GM19324 (cell line): Measurements from ENCODE around the gene MLEC.

Experiments used
- ATAC-seq: cut with Tn5 transposase; IDR thresholded peaks from one replicate; pipeline ENCODE4 v1.9.1; 2021; ENCODE audit warnings: mild to moderate bottlenecking, moderate library complexity; ENCODE audit not compliant: unreplicated experiment, low FRiP score

MLEC gene

DNA sequence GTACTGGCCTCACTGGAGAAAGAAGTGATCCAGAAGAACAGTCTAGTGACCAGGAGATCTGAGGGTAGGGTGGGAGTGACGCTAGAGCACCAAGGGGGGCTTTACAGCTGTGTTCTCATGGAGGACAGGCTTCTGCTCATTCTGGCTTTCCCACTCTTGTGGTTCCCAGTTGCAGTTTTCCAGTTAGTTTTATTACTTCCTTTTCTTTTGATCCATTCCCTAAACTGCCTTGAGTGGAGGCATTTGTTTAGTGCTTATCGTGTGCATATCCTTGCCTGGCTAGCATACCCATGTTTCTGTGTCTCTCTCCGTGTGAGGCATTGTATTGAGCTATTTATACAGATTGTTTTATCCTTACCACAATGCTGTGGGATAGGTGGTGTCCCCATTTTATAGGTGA, 4.0 kb downstream of the MLEC start:
- ATAC-seq = no peak

DNA sequence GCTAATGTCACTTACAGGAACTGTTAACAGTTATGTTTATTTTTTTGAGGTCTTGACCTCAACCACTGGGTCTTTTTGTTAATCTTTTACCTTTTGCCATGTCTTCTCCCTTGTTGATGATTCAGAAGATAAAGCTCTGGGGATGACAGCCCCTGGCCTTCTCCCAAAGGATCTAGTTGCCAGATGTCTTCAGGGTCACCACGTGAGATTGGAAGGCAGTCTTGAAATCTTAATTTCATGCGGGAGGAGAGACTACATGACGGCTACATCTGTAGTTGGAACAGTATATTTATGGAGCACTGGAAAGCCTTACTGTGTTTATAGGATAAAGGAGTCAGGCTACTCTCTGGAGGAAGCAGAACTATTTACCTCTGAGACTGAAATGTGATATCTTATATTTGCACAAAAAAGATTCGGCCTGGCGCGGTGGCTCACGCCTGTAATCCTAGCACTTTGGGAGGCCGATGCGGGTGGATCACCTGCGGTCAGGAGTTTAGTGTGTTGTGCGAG, 5.6 kb downstream of the MLEC start:
- ATAC-seq = no peak

DNA sequence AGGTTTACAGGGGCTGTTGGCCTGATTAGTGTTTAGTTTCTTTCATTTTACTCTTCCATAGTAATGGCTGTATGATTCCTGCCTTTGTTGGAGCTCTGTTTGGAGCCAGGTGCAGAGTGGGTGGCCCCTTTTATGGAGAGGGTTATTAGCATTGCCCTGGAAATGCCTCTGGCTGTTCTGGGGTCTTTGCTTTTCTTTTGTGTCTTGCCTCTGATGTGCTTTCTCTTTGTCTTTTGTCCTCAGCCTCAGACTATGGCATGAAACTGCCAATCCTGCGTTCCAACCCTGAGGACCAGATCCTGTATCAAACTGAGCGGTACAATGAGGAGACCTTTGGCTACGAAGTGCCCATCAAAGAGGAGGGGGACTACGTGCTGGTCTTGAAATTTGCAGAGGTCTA, 6.9 kb downstream of the MLEC start:
- ATAC-seq = no peak

DNA sequence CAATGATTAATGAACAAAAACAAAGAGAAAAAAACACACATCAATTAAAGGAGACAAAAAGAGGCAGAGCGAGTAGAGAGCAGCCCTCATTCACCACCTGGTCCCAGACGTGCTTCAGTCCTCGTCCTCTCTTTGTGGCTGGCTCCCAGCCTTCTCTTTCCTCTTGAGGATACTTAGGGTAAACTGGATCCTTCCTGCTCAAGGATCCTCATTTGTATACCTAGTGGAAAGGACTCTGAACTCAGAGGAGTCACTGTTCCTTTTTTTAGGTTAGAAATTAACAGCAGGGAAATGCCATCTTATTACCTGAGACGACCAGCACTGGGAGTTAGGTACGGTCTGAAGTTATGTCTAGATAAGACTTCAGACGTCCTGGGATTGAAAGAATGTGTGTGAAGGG, 9.7 kb downstream of the MLEC start:
- ATAC-seq = no peak

DNA sequence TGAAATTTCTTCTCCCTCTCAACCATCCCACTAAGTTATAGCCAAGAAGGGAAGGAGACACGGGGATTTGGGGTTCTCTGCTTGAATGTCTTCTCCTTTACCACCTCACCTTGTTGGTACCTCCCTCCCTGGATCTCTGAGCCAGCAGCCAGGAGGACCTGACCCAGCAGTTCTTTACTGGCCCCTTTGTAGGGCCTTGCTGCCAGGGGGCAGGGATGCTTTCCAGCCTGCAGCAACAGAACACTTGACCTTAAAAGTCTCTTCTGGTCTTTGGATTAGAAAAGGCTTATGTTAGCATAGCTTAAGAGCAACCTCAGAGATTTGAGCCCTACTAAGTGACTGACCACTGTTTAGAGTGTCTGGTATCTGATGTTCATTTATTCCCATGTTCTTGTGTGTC, 10.4 kb downstream of the MLEC start:
- no peak for ATAC-seq

DNA sequence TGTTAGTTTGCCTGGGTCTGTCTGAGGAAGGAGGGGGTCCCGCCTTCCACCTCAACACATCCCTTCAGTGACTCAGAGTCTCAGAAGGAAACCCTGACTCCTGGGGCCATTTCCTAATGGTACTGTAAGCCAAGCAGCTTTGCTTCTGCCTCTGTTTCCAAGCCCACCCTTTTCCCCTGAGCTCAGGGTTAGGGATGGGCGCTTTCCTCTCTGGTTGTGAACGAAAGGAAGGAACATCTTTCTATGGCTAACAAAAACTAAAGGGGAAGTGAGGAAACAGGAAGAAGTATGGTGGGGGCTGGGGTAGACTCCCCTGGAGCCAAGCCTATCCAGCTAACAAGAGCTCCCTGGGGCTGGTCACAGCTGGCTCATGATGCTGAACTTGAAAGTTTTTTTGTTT, 11.7 kb downstream of the MLEC start:
- ATAC-seq = no peak

DNA sequence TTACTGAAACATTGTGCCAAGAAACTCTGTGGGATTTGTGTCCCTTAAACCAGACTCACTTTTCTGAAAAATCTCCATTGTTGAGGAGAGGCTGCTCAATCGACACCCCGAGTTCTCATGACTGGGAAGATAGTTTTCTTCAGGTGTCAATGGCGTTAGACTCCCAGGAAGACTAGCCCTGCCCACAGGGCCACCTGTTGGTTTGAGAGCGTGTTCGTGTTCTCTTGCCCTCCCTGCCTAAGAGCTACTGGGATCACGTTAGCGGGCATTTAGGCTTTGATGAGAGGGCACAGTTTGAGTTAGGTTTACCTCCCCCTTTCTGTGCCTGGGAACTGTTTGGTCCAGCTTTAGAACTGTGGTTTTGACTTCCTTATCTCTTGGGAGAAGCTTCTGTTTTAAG, 12.6 kb downstream of the MLEC start:
- no peak for ATAC-seq

DNA sequence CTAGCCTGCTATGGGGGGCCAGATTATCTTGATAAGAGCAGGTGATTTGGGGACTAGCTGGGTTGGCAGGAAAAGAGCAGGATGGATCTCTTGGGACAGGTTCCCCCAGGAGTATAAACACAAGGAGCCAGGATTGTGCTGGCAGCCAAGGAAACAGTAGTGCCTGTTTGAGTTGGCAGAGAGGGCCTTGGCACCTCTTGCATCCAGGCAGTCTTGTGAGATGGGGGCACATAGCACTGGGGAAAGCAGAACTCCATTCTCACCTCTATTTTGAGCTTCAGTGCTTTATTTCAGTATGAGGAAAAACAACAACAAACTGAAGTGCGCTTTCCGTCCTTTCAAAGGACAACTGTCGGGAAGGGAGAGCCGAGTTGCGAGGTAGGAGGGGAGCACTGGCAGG, 13.9 kb downstream of the MLEC start:
- ATAC-seq = no peak

DNA sequence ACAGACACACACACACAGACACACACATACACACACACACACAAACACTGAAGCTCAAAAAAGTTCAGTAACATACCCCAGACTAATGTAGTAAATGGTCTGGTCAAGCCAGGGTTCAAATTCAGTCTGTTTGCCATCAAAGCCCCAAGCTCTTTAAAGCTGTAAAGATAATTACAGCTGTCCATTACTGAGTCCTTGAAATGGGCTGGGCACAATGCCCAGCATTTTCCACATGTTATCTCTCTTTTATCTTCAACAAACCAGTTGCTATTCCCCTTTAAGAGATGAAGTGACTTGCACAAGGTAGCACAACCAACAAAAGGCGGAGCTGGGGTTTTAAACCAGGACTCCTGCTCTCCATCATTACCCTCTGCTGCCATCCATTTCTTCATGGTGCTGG, 15.7 kb downstream of the MLEC start:
- no peak for ATAC-seq

DNA sequence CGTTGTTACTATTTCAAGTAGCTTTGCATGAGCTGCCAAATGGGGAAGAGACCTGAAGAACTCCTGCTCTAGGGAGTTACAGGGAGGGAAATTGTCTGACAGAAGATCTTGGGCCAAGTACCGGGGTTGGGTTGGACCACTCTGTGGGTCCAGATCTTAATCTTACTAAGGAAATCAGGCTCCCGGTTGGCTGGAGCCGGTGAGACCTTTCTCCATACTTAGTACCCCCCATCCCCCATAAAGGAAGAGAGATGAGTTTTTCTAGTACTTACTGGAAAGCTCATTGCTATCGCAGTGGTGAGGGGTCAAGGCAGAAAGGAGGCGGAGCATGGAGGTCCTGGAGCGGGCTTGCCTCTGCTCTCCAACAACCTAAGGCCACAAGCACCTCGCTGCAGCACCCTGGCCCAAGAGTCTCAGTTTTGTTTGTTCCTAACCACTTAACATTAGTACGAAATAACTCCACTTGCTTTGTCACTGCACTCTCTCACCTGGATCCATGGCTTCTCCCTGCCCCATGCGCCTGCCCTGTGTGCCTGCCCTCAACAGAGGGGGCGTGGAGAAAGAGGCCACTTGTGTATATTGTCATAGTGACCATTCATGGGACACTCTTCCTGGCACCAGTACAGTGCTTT, 16.5 kb downstream of the MLEC start:
- no peak for ATAC-seq

DNA sequence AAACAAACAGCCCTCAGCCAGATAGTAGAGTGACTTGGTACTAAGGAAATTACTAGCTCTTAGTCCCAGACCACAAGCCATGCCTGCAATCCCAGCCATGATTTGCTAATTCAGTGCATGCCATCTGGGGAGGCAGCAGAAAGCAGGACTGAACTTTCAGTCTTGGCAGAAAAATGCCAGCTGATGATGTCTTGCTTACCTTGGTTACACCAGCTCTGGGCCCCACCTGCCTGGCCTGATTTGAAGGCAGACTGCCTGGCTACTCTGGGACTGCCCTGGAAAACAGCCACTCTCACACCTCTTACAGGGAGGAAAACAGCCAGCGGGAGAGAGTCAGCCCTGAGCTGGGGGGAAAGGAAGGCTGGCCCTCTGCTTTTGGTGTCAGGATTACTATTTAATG, 18.7 kb downstream of the MLEC start:
- no peak for ATAC-seq

DNA sequence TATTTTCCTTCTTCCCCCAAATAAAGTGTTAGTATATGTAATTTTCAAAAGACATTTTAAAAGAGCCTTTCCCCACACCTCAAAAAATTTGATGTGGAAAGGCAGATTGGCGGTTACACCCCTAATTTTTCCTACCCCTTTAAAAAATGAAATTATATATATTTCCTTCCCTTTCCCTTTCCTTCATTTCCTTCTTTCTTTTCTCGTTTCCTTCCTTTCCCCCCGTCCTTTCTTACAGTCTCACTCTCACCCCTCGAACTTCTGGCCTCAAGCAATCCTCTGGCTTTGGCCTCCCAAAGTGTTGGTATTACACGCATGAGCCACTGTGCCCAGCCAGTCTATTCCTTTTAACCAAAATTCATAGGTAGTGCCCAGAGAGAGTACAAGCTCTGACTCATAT, 19.1 kb downstream of the MLEC start:
- ATAC-seq = no peak

DNA sequence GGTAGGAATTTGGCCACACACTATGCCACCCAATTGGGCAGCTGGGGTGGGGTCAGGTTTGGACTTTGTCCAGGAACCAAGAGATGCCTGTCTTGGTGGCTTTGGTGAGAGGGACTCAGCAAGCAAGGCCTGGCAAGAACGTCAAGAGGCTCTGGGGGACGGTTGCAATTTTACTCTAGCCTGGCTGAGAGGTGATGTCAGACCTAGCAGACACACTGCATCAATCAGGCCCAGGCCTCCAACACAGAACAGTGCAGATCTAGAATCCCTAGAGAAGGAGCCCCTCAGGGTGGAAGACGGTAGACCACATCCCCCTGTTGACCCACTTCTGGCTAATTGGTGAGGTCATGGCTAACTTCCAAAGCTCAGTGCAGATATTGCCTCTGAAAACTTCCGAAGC, 21.7 kb downstream of the MLEC start:
- no peak for ATAC-seq

DNA sequence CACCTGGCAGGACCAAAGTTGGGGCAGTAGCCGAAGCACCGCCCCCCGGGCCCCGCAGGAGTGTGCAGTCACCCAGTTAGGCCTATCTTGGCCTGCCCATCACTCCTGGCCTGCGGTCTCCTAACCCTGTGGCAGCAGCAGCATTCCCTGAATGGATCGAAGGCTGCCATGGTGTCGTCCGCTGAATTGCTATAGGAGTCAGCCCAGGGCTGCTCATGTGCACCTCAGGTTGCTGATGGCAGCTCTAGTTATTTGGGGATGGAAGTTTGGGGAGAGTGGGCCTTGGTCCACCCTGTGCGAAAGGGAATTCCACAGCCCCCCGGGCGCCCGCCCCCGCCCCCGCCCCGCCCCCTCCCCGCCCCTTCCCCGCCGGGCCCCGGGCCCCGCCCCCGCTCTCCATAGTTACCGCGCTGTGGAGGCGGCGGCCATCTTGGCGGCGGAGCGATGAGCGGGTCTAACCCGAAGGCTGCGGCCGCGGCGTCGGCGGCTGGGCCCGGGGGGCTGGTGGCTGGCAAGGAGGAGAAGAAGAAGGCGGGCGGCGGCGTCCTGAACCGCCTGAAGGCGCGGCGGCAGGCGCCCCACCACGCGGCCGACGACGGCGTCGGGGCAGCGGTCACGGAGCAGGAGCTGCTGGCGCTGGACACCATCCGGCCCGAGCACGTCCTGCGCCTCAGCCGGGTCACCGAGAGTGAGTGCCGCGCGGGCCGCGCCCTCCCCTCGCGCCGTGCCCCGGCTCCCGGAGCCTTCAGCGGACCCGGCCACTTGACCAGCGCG, 23.3 kb downstream of the MLEC start, which contains the start of gene UNC119B:
Gene UNC119B, plus strand, starts transcription at position 428 of the 774 bp plus-strand sequence. Its CDS starts 17 bp downstream, at position 445.
- ATAC-seq = peak; percentile 70

DNA sequence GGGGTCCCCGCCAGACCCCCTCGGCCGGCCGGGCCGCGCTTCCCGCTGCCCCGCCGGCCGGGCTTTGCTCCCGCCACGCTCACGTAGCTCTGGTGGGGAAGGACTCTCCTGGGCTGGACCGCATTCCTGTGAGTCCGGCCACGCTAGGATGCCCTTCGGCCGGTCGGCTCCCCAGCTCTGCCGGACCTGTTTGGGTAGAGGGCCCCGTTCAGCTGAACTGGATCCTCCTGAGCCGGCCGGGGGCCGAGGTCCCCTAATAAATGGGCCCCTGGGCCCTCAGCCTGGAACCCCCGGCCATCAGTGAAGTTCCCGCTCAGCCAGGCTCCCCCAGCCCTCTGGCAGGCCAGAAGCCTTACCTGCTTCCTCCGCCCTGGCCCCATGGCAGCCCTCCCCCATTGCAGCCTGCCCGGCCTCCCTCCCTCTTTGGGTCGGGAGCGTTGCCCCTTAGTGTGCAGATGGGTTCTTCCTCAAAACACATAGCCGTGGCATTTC, 23.9 kb downstream of the MLEC start:
- ATAC-seq = no peak

DNA sequence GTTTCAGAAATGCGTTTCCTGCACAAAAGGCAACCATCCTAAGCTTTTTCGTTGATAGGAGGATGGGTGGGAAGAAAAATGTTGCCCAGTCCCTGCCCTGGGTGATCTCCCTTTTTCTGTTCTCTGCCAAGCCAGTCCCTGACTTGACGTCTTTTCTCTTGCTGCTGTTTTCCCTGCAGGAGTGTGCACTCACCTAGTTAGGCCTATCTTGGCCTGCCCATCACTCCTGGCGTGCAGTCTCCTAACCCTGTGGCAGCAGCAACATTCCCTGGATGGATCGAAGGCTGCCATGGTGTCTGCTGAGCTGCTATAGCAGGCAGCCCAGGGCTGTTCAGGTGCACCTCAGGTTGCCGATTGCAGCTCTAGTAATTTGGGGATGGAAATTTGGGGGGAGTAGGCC, 24.5 kb downstream of the MLEC start:
- no peak for ATAC-seq

DNA sequence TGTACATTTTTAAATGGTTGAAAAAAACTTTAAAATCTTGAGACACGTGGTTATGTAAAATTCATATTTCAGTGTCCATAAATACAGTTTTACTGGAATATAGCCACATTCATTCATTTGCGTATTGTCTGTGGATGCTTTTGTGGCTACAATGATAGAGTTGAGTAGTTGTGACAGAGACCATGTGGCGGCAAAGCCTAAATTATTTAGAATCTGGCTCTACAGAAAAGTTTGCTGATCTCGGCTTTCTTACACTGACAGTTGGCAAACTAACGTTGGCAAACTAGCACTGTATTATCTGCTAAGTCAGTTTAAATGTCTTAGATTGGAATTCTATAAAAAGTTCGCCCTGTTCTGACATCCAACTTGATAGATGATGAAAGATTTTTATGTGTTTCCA, 25.7 kb downstream of the MLEC start:
- ATAC-seq = no peak

DNA sequence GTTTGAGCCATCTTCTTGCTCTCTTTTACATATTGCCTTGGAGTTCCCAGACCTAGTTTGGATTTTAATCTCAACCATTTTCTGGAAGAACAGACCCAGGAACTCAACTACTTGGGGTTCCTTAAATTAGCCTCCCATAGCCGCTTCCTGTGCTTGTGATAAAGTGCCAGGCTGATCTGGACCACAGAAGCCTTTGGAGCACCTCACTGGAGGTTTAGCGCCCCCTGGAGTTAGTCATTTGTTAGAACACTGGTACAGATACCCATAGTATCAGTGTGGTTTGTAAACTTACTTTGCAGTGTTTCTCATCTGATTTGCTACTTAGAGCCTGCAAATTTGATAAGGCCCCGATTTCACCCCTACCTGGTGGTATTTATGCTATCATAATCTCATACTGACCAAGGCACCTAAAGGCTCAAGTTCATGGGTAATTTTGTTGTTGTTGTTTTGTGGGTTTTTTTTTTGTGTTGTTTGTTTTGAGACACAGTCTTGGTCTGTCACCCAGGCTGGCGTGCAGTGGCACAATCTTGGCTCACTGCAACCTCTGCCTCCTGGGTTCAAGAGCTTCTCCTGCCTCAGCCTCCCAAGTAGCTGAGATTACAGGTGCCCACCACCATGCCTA, 27.0 kb downstream of the MLEC start:
- ATAC-seq = no peak

DNA sequence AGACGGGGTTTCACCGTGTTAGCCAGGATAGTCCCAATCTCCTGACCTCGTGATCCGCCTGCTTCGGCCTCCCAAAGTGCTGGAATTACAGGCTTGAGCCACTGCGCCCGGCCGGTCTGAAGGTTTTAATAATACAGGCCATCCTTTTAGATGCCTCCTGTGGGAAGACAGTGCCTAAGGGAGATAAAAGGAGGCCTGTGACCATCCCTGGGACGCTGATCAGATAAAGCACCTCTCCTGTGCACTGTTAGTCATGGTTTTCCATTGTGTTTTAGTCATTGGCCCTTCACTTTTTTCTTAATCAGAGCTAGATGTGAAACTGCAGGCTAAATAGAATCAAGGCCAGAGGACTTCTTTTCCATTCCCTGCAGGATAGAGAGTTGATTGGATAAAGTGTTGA, 31.1 kb downstream of the MLEC start:
- no peak for ATAC-seq

DNA sequence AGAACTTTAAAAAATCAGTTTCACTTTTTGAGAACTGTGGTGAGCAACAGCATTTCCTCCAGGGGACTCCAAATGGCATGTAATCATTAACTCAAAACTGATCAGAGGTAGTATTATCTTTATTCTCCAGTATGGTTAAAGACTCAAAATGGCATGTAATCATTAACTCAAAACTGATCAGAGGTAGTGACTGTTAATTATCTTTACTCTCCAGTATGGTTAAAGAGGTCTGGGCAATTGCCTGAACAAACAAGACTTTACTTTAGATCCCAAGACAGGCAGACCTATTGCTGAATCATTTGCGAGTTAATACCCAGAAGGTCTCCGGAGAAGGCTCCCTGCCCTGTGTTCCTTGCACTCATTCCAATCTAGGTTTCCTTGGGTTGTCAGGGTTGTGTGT, 32.1 kb downstream of the MLEC start:
- no peak for ATAC-seq

DNA sequence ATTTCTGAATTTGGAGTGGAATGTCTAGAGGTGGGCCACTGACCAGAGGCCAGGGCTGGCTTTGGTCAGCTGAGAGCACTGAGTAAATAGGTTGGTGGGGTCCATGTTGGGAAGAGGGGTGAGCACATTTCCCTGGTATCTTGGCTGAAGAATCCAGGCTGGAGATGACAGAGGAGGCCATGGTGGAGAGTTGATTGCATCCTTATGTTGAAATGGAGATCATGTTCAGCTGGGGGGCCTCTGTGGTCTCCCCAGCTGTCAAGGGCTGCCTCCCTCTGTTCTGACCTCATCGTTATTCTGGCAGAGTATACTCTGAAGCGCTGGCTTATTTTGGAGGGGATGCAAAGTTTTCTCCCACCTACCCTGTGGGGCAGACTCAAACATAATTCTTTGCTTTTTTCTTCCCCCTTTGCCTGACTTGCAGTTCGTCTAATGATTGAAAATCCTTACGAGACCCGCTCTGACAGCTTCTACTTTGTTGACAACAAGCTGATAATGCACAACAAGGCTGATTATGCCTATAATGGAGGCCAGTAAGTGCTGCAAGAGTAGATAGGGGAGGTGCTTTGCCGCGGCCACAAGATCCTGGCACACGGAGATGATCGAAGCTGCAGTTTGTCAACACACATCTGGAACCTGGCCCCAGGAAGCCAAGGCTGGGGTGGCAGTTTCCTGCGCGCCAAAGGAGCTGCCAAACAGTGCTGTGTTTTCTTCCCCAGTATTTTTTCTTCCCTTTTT, 32.7 kb downstream of the MLEC start:
- ATAC-seq = no peak
